Left ventricle myocardium inferior (tissue), 1 donor: ENCODE results near the gene HSFX3. TPM values are rescaled to one million over a fixed set of nuclear protein-coding genes. Genes with fewer than 3 reads are reported as not detected.
A peak's percentile ranks its signal among the peaks of the same experiment; 100 is the strongest.
"Not testable (repeated sequence)": the region's sequence is repeated elsewhere in the genome, so short reads cannot be mapped to it uniquely, and the experiment has no call there.

Experiments used
- DNase-seq: peaks from one replicate; pipeline ENCODE4 v3.0.0-alpha.2; 2020
- H3K27ac ChIP-seq: fragments of 200-600 bp; replicated peaks from 2 replicates; pipeline ENCODE4 v1.8.0; 2021
- H3K27me3 ChIP-seq: fragments of 200-600 bp; 2 replicates; pipeline ENCODE4 v1.8.0; 2021; ENCODE audit warnings: low read depth
- H3K36me3 ChIP-seq: fragments of 200-600 bp; 2 replicates; pipeline ENCODE4 v1.8.0; 2021
- H3K4me1 ChIP-seq: fragments of 200-600 bp; 2 replicates; pipeline ENCODE4 v1.8.0; 2021
- H3K4me3 ChIP-seq: fragments of 200-600 bp; 2 replicates; pipeline ENCODE4 v1.8.0; 2021; ENCODE audit warnings: mild to moderate bottlenecking, moderate library complexity
- H3K9me3 ChIP-seq: fragments of 200-600 bp; replicated peaks from 2 replicates; pipeline ENCODE4 v1.8.0; 2021
- CTCF ChIP-seq: fragments of 200-600 bp; IDR thresholded peaks from 2 replicates; pipeline ENCODE4 v1.8.0; 2021; ENCODE audit warnings: antibody characterized with exemption, mild to moderate bottlenecking, borderline replicate concordance
- intact Hi-C: fragments of 100-400 bp; cut with micrococcal nuclease; formaldehyde crosslinking; loops from one replicate; pipeline ENCODE4 v1.11.0; 2022
- total RNA-seq: library from RNA; stranded (reverse); fragmentation: NEBNext Ultra II Directional; extraction: Animal tissue kit (Norgen Biotek cat#: 25700); gene quantifications from one replicate; pipeline ENCODE4 v1.2.1, GENCODE V29; 2021
- donor health status: DM: no; HTN: yes; CAD: no; lungs with severe emphysema.

Gene HSFX3
- total RNA-seq, 1 donor from 2014 or later: 0.25 TPM

- Histone ChIP-seq H3K4me3 (peak within 1 kb of the TSS; percentile 76), H3K4me1 (peaks cover 10% of the 10 kb centered on the region), H3K36me3 (peaks cover 4% of the 10 kb centered on the region), H3K27me3 (no peaks in the 10 kb centered on the region), H3K27ac (peak within 1 kb of the TSS; percentile 95), H3K9me3 (no peaks in the 10 kb centered on the region)
- intact Hi-C loops: no loop called here
- TF ChIP-seq CTCF: no peak
- DNase-seq: peak; percentile 82
These were observed 8.9 kb downstream of the HSFX3 start, which contains the start of gene EOLA1 for GRCh38 chrX:149540621-149541520. EOLA1 (plus strand) TSS chrX:149541012; CDS start chrX:149545631, 4,619 bp downstream.

- intact Hi-C loops: no loop called here
- no peaks in the 10 kb centered on the region for H3K9me3 ChIP-seq
- peak overlapping the region; percentile 76 for H3K4me3 ChIP-seq
- peaks cover under 1% of the 10 kb centered on the region for H3K36me3 ChIP-seq
- peaks cover 10% of the 10 kb centered on the region for H3K4me1 ChIP-seq
- peak overlapping the region; percentile 95 for H3K27ac ChIP-seq
- peak; percentile 93 for DNase-seq
- H3K27me3 ChIP-seq: no peaks in the 10 kb centered on the region
- TF ChIP-seq CTCF: no peak
These were observed 9.5 kb downstream of the HSFX3 start for GRCh38 chrX:149540131-149540620.

DNA sequence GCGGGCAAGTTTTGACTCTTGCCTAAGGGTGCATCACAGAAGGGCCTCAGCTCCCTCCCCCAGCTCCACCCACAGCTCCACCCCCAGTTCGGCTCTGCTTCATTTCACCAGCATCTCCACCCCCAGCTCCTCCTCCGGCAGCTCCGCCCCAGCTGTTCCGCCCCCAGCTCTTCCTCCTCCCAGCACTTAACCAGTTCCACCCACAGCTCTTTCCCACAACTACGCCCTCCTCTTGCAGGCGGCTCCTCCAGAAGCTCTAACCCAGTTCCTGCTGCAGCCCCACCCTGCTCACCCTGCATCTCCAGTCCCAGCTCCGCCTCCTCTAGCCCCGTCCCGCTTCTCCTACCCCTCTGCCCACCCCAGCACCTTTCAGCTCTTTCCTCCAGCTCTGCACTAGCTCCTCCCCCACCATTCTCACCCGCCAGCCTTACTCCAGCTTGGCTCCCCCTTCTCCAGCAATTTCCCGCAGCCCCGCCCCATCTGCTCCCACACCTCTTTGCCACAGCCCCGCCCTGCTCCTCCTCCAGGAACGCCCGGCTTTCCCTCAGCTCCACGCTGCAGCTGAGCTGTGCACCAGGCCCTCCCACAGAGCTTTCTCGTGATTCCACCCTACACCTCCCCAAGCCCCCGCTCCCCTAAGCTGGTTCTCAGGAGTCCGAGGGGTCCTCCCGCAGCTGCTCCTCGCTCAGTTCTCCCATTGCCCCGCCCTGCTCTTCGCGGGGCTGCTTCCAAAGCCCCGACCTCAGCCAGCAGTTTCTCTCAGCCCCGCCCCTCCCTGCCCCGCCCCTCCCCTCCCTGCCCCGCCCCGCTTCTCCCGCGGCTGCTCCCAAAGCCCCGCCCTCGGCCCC lies 10.2 kb downstream of the HSFX3 start:
- Histone ChIP-seq H3K36me3 (no peaks in the 10 kb centered on the region), H3K9me3 (no peaks in the 10 kb centered on the region), H3K4me1 (peaks cover 10% of the 10 kb centered on the region), H3K27me3 (no peaks in the 10 kb centered on the region), H3K27ac (peak overlapping the region; percentile 95), H3K4me3 (peak overlapping the region; percentile 76)
- no peak for TF ChIP-seq CTCF
- peak; percentile 88 for DNase-seq
- intact Hi-C loops: no loop called here

- H3K9me3 ChIP-seq, H3K27ac ChIP-seq, DNase-seq, H3K4me3 ChIP-seq, H3K27me3 ChIP-seq, H3K36me3 ChIP-seq, intact Hi-C loops, H3K4me1 ChIP-seq: not testable (repeated sequence)
These were observed 12.2 kb downstream of the HSFX3 start for GRCh38 chrX:149537474-149537873.

GRCh38 chrX:149534926-149535602 lies 14.7 kb downstream of the HSFX3 start:
- H3K9me3 ChIP-seq, intact Hi-C loops, H3K36me3 ChIP-seq, DNase-seq, H3K27me3 ChIP-seq, H3K4me1 ChIP-seq, H3K27ac ChIP-seq, H3K4me3 ChIP-seq: not testable (repeated sequence)

GRCh38 chrX:149533999-149534398 lies 15.7 kb downstream of the HSFX3 start:
- H3K4me1 ChIP-seq: not testable (repeated sequence)

GRCh38 chrX:149532868-149533267 lies 16.9 kb downstream of the HSFX3 start:
- H3K9me3 ChIP-seq, H3K36me3 ChIP-seq, intact Hi-C loops, H3K27me3 ChIP-seq, H3K4me3 ChIP-seq, H3K27ac ChIP-seq, DNase-seq, H3K4me1 ChIP-seq: not testable (repeated sequence)

More at GRCh38 chrX:149533999-149534398, 15.7 kb downstream of the HSFX3 start:
- intact Hi-C loops, H3K27me3 ChIP-seq, H3K4me3 ChIP-seq, H3K36me3 ChIP-seq, DNase-seq, H3K27ac ChIP-seq, H3K9me3 ChIP-seq: not testable (repeated sequence)
